H1 (cell line): ENCODE results near the gene C6orf120. TPM values are rescaled to one million over a fixed set of nuclear protein-coding genes. Genes with fewer than 3 reads are reported as not detected.

ENCODE experiments used
- CTCF ChIA-PET: fragments of 300-600 bp; sonication (Branson Sonifier 250); formaldehyde crosslinking; loops from one replicate; lab custom pipeline; 2021; ENCODE audit not compliant: partially characterized antibody; lab: Charles Lee
- POLR2A ChIA-PET: fragments of 300-600 bp; sonication (Branson Sonifier 250); formaldehyde crosslinking; loops from one replicate; lab custom pipeline; 2021; ENCODE audit warnings: inconsistent platforms; ENCODE audit not compliant: partially characterized antibody; lab: Charles Lee
- DNase-seq, 2 experiments: peaks; one replicate each; pipeline versions ENCODE4 v3.0.0 to v3.0.0-alpha.2; 2010 to 2022; ENCODE audit warnings: low spot score in 2 of 2, low read depth in 1 of 2, mixed read lengths in 1 of 2
- FAIRE-seq: peaks from 2 replicates; lab custom pipeline; 2011; peaks lifted over from hg19 to GRCh38; lab: Jason Lieb, UNC
- H2AFZ ChIP-seq: 2 replicates; pipeline ENCODE4 v1.8.1; 2012; ENCODE audit warnings: low read length, inconsistent platforms
- H2AK5ac ChIP-seq: 2 replicates; pipeline ENCODE4 v1.6.1; 2013; ENCODE audit warnings: low read depth, low read length
- H2BK120ac ChIP-seq: replicated peaks from 2 replicates; pipeline ENCODE3; 2013; ENCODE audit warnings: low read depth, low read length, inconsistent platforms
- H2BK12ac ChIP-seq: 2 replicates; pipeline ENCODE4 v1.6.1; 2013; ENCODE audit warnings: low read depth, low read length
- H2BK15ac ChIP-seq: 2 replicates; pipeline ENCODE4 v1.6.1; 2013; ENCODE audit warnings: low read length
- H2BK20ac ChIP-seq: 2 replicates; pipeline ENCODE4 v1.6.1; 2013; ENCODE audit warnings: low read length
- H2BK5ac ChIP-seq: 2 replicates; pipeline ENCODE4 v1.6.1; 2013; ENCODE audit warnings: low read depth, low read length
- H3K14ac ChIP-seq: 2 replicates; pipeline ENCODE4 v1.6.1; 2013; ENCODE audit warnings: inconsistent platforms; ENCODE audit not compliant: insufficient read length
- H3K18ac ChIP-seq: 2 replicates; pipeline ENCODE4 v1.6.1; 2013; ENCODE audit warnings: low read length; ENCODE audit errors: extremely low read depth
- H3K23ac ChIP-seq: 2 replicates; pipeline ENCODE4 v1.6.1; 2013; ENCODE audit warnings: inconsistent platforms; ENCODE audit not compliant: insufficient read length
- H3K23me2 ChIP-seq: 2 replicates; pipeline ENCODE4 v1.6.1; 2013; ENCODE audit warnings: low read depth, low read length
- H3K27ac ChIP-seq: 2 replicates; pipeline ENCODE4 v1.6.1; 2011; ENCODE audit warnings: low read depth, low read length, inconsistent platforms
- H3K27me3 ChIP-seq, 4 experiments: replicated peaks in 1 of 4; 1 replicate in 1 of 4; 2 replicates in 3 of 4; pipeline versions ENCODE4 v1.6.1 to v1.8.1; 2011 to 2013; ENCODE audit warnings: low read length in 3 of 4, mild to moderate bottlenecking in 3 of 4, inconsistent platforms in 2 of 4, mixed read lengths in 2 of 4, moderate library complexity in 1 of 4; ENCODE audit not compliant: control insufficient read depth in 3 of 4, insufficient read depth in 3 of 4; ENCODE audit errors: extremely low read depth in 1 of 4
- H3K36me3 ChIP-seq, 4 experiments: 2 replicates each; pipeline versions ENCODE4 v1.6.1 to v1.8.1; 2011 to 2013; ENCODE audit warnings: mild to moderate bottlenecking in 4 of 4, low read length in 3 of 4, moderate library complexity in 2 of 4, control low read depth in 1 of 4, inconsistent platforms in 1 of 4; ENCODE audit not compliant: insufficient read depth in 4 of 4, control insufficient read depth in 2 of 4
- H3K4ac ChIP-seq: replicated peaks from 2 replicates; pipeline ENCODE3; 2013; ENCODE audit warnings: low read length, low read depth, mixed read lengths, inconsistent platforms; ENCODE audit not compliant: insufficient read length
- H3K4me1 ChIP-seq, 4 experiments: replicated peaks in 1 of 4; 1 replicate in 1 of 4; 2 replicates in 3 of 4; pipeline versions ENCODE4 v1.6.1 to v1.8.1; 2011 to 2013; ENCODE audit warnings: low read length in 3 of 4, inconsistent platforms in 2 of 4, mixed read lengths in 1 of 4; ENCODE audit not compliant: insufficient read depth in 4 of 4, control insufficient read depth in 3 of 4
- H3K4me2 ChIP-seq, 2 experiments: 2 replicates each; pipeline versions ENCODE4 v1.6.1 to v1.8.1; 2011 to 2013; ENCODE audit warnings: low read depth in 2 of 2, low read length in 2 of 2, control low read depth in 1 of 2, inconsistent platforms in 1 of 2, mild to moderate bottlenecking in 1 of 2; ENCODE audit not compliant: insufficient read depth in 1 of 2
- H3K4me3 ChIP-seq, 4 experiments: fragments of 200-600, 300-600 bp in 1 of 4; sonication (generic), shearing (Covaris generic), sonication (Bioruptor Twin) in 1 of 4; 2 replicates each; pipeline versions ENCODE4 v1.5.1 to v1.8.1; 2011 to 2016; ENCODE audit warnings: low read length in 4 of 4, low read depth in 3 of 4, control low read depth in 2 of 4, inconsistent platforms in 2 of 4, mild to moderate bottlenecking in 2 of 4, mixed read lengths in 1 of 4, moderate library complexity in 1 of 4; ENCODE audit not compliant: insufficient read depth in 2 of 4; ENCODE audit errors: extremely low read depth in 1 of 4
- H3K56ac ChIP-seq: replicated peaks from 2 replicates; pipeline ENCODE3; 2013; ENCODE audit warnings: low read depth, mild to moderate bottlenecking, mixed read lengths, low read length, inconsistent platforms; ENCODE audit not compliant: insufficient read length
- H3K79me1 ChIP-seq: 2 replicates; pipeline ENCODE4 v1.6.1; 2013; ENCODE audit warnings: low read depth, low read length, control low read depth
- H3K79me2 ChIP-seq, 2 experiments: 2 replicates each; pipeline versions ENCODE4 v1.6.1 to v1.8.1; 2012 to 2013; ENCODE audit warnings: low read length in 2 of 2, mild to moderate bottlenecking in 2 of 2, inconsistent platforms in 1 of 2; ENCODE audit not compliant: insufficient read depth in 2 of 2, control insufficient read depth in 1 of 2
- H3K9ac ChIP-seq, 4 experiments: replicated peaks in 1 of 4; 1 replicate in 1 of 4; 2 replicates in 3 of 4; pipeline versions ENCODE4 v1.6.1 to v1.8.1; 2011 to 2013; ENCODE audit warnings: low read depth in 3 of 4, low read length in 3 of 4, control low read depth in 2 of 4, mild to moderate bottlenecking in 2 of 4, moderate library complexity in 2 of 4, inconsistent platforms in 1 of 4; ENCODE audit errors: extremely low read depth in 1 of 4
- H3K9me3 ChIP-seq, 2 experiments: 2 replicates each; pipeline versions ENCODE4 v1.6.1 to v1.8.1; 2012 to 2013; ENCODE audit warnings: mild to moderate bottlenecking in 2 of 2, moderate library complexity in 2 of 2, control low read depth in 1 of 2, inconsistent platforms in 1 of 2, low read depth in 1 of 2, low read length in 1 of 2, mixed read lengths in 1 of 2; ENCODE audit not compliant: insufficient read depth in 2 of 2
- H4K20me1 ChIP-seq, 2 experiments: replicated peaks in 1 of 2; 2 replicates each; pipeline versions ENCODE3 to v1.8.1; 2011 to 2013; ENCODE audit warnings: inconsistent platforms in 2 of 2, low read length in 2 of 2, mild to moderate bottlenecking in 1 of 2; ENCODE audit not compliant: insufficient read depth in 2 of 2, control insufficient read depth in 1 of 2
- H4K5ac ChIP-seq: 2 replicates; pipeline ENCODE4 v1.6.1; 2013; ENCODE audit warnings: low read length, low read depth, mixed read lengths, inconsistent platforms; ENCODE audit not compliant: insufficient read length
- H4K8ac ChIP-seq: 2 replicates; pipeline ENCODE4 v1.8.0; 2013; ENCODE audit warnings: mild to moderate bottlenecking, moderate library complexity, low read length, inconsistent platforms; ENCODE audit not compliant: insufficient read depth; ENCODE audit errors: extremely low read depth
- H4K91ac ChIP-seq: replicated peaks from 2 replicates; pipeline ENCODE3; 2013; ENCODE audit warnings: low read length, mixed read lengths, inconsistent platforms; ENCODE audit not compliant: insufficient read length
- KDM1A ChIP-seq: fragments of 200-600, 300-600 bp; sonication (generic); IDR thresholded peaks from 2 replicates; pipeline ENCODE4 v1.7.1; 2016; ENCODE audit warnings: mild to moderate bottlenecking, low read length, borderline replicate concordance
- POLR2A ChIP-seq, 2 experiments: IDR thresholded peaks; 1 replicate in 1 of 2; 2 replicates in 1 of 2; pipeline ENCODE4 v1.6.1; 2011; ENCODE audit warnings: low read depth in 2 of 2, low read length in 2 of 2, mild to moderate bottlenecking in 2 of 2; ENCODE audit errors: control extremely low read depth in 1 of 2
- TEAD4 ChIP-seq: IDR thresholded peaks from 2 replicates; pipeline ENCODE4 v1.6.1; 2012; ENCODE audit warnings: low read depth, low read length, inconsistent platforms, mixed read lengths
- WGBS, 2 experiments: shearing (Covaris generic) in 1 of 2; methylation state at CpG; one replicate each; pipeline versions ENCODE4 v1.1.6 to v1.1.7; 2013 to 2015; ENCODE audit warnings: low lambda C conversion rate in 2 of 2, mixed read lengths in 2 of 2, inconsistent platforms in 1 of 2, low coverage in 1 of 2, missing lambda C conversion rate in 1 of 2; ENCODE audit not compliant: insufficient replicate concordance in 2 of 2, insufficient coverage in 1 of 2, insufficient read length in 1 of 2; ENCODE audit errors: extremely low coverage in 1 of 2, missing lambda C conversion rate in 1 of 2; 5-methylcytosine and 5-hydroxymethylcytosine counted together
- polyA plus RNA-seq, 7 experiments: library from polyadenylated mRNA; depleted of rRNA in 3 of 7; stranded (reverse) in 5 of 7; unstranded in 2 of 7; fragments of >200 nt in 5 of 7; fragments of 200-250 nt in 2 of 7; gene quantifications; 1 replicate in 5 of 7; 2 replicates in 1 of 7; 4 replicates in 1 of 7; pipeline versions ENCODE4 v1.2.1 to v1.2.3, GENCODE V29; 2011 to 2013; ENCODE audit warnings: missing spikeins in 2 of 7, mixed read lengths in 2 of 7
- total RNA-seq: library from RNA; stranded (reverse); fragmentation: NEBNext Ultra II Directional; extraction: Animal tissue kit (Norgen Biotek cat#: 25700); gene quantifications from 2 replicates; pipeline ENCODE4 v1.2.1, GENCODE V29; 2021

The C6orf120 gene
- total and polyA plus RNA-seq, 2 of the 8 experiments (the other 6 are each of a cell fraction or from before 2014, with no cell fraction given): 16.2 to 30.6 TPM

DNA sequence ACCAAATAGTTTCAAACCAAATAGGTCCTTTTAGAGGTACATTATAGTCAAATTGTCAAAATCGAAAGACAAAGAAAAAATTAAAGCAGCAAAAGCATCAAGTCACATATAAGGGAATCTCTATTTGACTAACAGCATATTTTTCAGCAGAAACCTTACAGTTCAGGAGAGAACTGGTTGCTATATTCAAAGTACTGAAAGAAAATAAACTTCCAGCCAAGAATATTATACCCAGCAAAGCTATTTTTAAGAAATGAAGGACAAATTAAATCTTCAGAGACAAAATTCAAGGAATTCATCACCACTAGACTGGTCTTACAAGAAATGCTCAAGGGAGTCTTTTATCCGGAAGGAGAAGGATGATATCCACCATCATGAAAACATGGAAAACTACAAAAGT lies 16.1 kb upstream of the C6orf120 start:
- 89% methylated on average over 2 of the region's 2 CpGs; no CpG with 5 or more reads in 1 of the 2 experiments for WGBS, 2 experiments
- FAIRE-seq: no peak
- CTCF ChIA-PET: interaction anchor here (0.7 kb wide), 1 partner anchor 886 kb away, joined by 3 read pairs; no protein-coding TSS in a partner anchor

More for the DNA sequence above, 16.1 kb upstream of the C6orf120 start:
- H4K8ac ChIP-seq: no peak overlapping the region
- no peaks in the 10 kb centered on the region for H3K4me1 ChIP-seq
- no peak overlapping the region for H2BK5ac ChIP-seq
- no peak overlapping the region for H2BK12ac ChIP-seq
- no peak overlapping the region for H3K23ac ChIP-seq
- H3K79me2 ChIP-seq: peaks cover 0 to 64% of the 10 kb centered on the region in 2 experiments; a peak in 3 of 4 replicates
- no peak overlapping the region for H3K18ac ChIP-seq
- no peak overlapping the region for H3K14ac ChIP-seq
- H2AK5ac ChIP-seq: no peak overlapping the region
- no peak for DNase-seq
- no peak overlapping the region for H3K27ac ChIP-seq
- H4K5ac ChIP-seq: no peak overlapping the region
- no peak overlapping the region for H2BK20ac ChIP-seq
- H2BK120ac ChIP-seq: no peak overlapping the region
- H3K9me3 ChIP-seq: no peaks in the 10 kb centered on the region; a peak in 1 of 4 replicates
- H3K9ac ChIP-seq: no peak overlapping the region
- H3K4me3 ChIP-seq: no peak overlapping the region
- peaks cover 0 to 33% (median 19%) of the 10 kb centered on the region in 4 experiments; a peak in 7 of 8 replicates for H3K36me3 ChIP-seq
- TF ChIP-seq POLR2A (IDR thresholded peaks at IDR 0.05; ENCODE audit: control extremely low read depth in 1 of 2, low read depth in 2 of 2, low read length in 2 of 2) (no peak), KDM1A (no peak), TEAD4 (no peak)
- TF ChIP-seq, all 59 proteins: peak for 0
- Histone ChIP-seq H3K4ac (no peak overlapping the region), H4K20me1 (peaks cover 6 to 10% of the 10 kb centered on the region in 2 experiments), H3K56ac (no peak overlapping the region), H3K27me3 (no peaks in the 10 kb centered on the region), H2AFZ (no peak overlapping the region), H3K4me2 (no peak overlapping the region), H2BK15ac (no peak overlapping the region), H3K79me1 (peaks cover 5% of the 10 kb centered on the region; the same call in 1 of the 2 replicates), H3K23me2 (no peaks in the 10 kb centered on the region), H4K91ac (no peak overlapping the region)
- POLR2A ChIA-PET: no interaction called here
